Right lung (tissue), 5 donors: ENCODE data around the gene RAD51B. TPM values are rescaled to one million over a fixed set of nuclear protein-coding genes. Genes with fewer than 3 reads are reported as not detected.
"Not testable (repeated sequence)": the region's sequence is repeated elsewhere in the genome, so short reads cannot be mapped to it uniquely, and the experiment has no call there.

Experiments
- DNase-seq, 2 donors: peaks; one replicate each; pipeline ENCODE4 v3.0.0-alpha.2; 2013
- polyA plus RNA-seq, 5 donors: library from polyadenylated mRNA; unstranded; fragments of 120-200 nt; gene quantifications; one replicate each; pipeline versions ENCODE4 v1.2.1 to v1.2.3, GENCODE V29; 2013; ENCODE audit warnings: inconsistent platforms in 1 of 5, low replicate concordance in 1 of 5; ENCODE audit not compliant: insufficient read length in 5 of 5, insufficient read depth in 1 of 5

RAD51B gene
- polyA plus RNA-seq, 5 donors, result 8.1 to 15.5 (median 11.8) TPM

DNA sequence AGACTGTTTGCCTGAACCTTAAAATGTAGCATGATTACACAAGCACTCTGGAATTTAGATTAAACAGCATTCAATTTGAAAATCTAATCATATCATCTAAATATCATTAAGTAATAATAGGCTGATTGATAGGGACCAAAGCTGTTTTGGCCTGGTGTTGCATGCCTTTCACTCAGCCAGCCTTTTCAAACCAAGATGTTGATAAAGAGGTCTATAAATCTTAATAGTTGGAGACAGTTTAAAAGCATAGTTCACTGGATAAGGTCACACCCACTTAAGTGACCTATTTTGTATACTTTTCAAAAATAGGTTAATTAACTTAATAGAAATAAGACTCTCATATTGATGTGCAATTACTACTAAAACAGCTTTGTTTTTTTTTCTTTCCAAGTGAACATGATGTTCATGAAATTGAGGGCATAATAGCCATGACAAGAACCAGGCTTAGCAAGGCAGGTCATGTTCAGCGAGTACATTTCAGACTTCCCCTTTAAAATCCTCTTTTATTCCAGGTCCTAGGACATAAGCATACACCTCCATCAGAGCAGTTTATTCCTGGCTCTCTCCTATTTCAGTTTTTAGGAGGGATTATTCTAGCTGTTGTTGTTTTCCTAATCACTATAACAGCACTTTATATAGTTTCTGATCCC is 349.0 kb downstream of the RAD51B start:
- peak; percentile 64 to 74 for DNase-seq

DNA sequence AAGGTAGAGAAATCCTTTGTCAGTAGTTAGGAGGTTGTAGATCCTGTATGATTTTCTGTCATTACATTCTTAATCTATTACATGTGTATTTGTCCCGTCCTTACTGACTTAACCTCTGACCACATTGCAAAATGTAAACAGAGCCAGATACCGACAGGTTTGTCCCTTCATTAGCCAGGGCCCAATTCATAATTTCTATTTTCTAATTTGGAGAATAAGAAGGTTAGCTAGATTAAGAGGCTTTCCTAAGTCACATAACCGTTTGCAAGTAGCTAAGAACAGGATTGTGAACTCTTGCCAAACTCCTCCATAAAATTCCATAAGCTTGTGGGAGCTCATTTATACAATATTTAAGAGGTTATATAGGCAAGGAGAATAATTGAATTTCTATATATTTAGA is 352.6 kb downstream of the RAD51B start:
- no peak for DNase-seq

DNA sequence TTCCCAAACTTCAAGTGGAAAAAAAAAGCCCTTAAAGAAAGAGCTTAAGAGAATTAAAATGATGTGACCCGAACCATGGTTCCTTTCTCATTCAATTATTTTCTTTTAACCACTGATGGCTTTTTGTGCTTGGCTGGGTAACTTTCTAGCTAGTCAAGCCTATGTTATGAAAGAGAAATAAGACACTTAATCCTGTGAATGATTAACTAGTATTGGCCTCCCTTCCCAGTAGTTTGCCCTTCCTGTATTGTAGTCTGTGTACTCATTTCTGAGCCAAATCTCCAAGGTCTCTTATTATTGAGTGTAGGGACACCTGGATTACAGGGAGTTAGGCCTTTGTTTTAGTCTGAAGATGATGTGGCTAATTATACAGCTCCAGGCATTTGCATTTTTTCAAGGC is 353.0 kb downstream of the RAD51B start:
- DNase-seq, result peak; percentile 43 to 47

DNA sequence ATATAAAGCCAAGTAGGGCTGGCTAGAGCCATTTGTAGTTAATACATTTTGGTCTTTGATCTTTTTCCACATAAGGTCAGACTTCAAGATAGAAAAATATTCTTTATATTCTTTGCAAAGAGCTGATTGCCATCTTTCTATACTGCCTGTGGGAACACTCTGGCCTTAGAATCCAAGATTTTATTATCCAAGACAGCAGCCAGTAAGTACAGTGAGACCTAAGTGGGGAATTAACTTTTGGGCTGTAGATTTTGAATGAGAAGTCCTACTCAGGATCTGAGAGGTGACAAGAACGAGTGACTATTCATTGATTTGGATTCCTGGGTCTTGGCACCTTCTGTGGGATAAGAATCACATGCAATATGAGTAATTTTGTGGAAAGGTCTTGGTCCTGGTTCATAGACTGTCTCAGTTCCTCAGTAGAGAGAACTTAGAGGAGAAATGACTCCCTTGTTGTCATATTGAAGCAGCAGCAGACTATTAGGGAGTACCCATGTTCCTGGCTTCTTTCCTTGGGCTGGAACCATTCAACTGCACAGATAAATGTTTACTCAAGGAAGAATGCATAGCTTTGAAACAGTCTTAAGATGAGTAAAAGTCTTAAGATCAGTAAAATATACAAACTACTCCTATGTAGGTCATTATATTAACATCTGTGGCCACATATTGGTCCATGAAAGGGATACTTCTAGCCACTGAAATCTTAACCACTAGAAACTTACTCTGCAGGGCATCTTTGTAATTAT is 353.8 kb downstream of the RAD51B start:
- no peak for DNase-seq

DNA sequence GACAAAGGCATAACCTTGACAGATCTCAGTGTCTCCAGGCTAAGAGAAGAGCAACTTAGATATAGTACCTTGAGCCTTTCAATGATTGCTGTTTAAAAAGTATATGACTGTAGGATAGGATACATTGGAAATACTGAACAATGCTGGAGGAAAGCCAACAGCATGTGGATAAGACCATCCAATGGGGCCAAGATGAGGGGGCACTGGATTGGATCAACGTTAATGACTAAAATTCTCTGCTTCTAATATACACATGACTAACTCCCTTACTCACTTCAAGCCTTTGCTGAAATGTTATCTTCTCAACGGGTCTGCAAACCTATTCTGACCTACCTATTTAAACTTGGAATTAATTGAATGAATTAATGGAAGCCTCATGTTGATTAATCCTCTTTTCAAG is 354.9 kb downstream of the RAD51B start:
- DNase-seq, result no peak

DNA sequence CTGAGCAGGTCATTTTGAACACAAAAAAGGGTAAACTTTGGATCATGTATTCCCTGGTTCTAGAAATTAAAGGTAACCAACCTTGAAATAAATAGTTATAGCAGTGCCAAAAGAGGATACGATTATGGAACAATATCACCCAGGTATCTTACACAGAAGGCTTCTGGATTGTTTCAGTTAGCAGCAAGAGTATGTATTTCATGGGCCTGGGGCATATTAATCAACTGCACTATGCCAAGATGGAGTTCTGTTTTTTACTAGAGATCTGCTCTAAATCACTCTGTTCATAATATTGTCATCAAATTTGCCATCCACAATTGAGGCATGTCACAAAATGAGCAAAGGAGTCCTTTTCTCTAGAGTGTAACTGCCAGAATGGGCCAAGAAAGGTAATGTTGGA is 357.1 kb downstream of the RAD51B start:
- DNase-seq, result no peak

DNA sequence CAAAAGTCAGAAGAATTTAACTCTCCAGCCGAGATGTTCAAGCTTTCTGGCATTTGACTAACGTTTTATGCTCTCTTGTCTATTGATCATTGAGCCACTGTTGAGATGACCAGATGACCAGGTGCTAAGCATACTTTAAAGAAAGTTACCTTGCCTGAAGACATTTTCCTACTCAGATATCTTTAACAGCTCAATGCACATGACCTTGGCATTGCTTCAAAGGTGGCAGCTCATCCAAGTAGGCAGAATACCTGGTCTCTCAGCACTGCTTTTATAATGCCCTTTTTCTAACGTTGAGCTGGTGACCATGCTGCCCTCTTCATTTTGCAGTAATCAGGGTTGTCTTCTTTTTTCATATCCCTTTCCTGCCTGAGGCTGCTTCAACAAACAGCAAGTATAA is 358.1 kb downstream of the RAD51B start:
- no peak for DNase-seq

DNA sequence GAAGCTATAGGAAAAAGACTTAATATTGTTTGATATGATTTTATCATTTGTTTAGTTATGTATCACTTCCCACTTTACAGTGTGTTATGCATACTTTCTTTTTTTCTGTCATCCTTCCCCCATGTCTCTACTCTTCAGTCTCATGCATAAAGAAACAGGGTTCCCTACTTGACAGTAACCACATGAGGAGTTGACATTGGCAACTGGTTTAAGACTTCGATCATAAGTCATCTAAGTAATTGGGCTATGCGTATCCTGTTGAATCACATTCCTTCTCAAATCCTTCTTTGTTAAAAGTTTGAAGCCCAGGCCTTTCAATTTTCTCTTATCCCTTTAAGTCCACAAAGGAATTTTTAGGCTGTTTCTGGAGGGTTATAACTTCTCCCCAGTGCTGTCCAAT is 358.7 kb downstream of the RAD51B start:
- DNase-seq, result no peak

DNA sequence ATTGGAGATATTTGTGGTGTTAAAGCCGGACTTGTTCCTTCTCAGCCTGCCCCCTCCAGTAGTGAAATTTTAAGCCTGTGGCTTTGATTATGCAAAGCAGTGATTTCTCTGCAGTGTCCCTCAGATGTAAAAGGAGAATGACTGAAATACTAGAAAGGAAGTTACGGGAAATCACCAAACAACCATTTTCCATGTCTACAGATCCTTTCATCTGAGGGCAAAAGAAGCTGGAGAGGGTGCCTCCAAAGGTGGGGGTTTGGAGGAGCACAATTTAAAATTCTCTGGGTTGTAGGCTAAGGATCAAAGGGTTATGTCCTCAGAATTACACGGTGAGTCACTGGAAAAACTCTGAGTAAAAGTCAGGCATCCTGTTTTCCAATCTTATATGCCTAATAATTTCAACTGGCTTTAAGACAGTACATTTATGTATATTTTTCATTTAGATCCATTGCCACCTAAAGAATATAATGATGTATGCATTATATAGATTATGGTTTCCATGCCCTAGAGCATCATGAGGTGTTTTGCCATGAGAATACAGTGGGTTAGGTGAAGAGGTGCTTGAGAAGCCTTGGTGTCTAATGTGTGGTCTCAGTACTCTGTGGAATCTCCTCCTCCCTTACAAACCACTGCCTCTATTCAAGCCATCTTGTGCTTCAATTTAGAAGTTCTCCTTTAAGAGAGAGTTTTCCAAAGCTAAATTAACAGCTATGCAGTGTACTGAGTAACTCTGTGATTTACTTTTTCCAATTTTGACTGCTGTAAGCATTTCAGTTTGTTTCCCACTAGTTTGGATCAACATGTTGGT is 362.1 kb downstream of the RAD51B start:
- DNase-seq, result no peak

DNA sequence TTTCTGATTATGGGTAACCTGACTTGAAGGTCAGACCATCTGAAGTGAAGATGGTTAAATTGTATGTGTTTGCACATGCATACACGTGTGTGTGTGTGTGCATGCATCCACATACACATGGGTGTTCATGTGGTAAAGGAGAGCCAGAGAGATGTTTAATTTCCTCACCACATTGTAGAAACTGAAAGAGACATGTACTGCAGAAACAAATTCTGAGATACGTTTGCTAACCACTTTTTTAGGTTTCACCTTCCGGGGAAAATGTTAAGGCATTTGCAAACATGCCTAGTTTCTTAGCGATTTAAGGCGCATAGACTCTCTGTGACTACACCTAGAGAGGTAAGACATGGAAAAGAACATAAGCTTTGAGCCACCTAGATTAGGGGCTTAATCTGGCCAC is 362.9 kb downstream of the RAD51B start:
- no peak for DNase-seq

DNA sequence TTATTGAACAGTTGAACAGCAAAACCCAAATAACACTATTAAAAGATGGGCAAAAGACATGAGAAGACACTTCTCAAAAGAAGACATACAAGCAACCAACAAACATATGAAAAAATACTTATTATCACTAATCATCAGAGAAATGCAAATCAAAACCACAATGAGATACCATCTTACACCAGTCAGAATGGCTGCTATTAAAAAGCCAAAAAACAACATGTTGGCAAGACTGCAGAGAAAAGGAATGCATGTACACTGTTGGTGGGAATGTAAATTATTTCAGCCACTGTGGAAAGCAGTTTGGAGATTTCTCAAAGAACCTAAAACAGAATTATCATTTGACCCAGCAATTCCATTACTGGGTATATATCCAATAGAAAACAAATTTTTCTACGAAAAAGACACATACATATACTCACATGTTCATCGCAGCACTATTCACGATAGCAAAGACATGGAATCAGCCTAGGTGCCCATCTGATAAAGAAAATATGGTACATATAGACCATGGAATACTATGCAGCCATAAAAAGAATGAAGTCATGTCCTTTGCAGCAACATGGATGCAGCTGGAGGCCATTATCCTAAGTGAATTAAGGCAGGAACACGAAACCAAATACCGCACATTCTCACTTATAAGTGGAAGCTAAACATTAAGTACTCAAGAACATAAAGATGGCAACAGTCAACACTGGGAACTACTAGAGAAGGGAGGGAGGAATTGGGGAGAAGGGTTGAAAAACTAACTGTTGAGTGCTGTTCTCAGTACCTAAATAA is 367.1 kb downstream of the RAD51B start:
- not testable (repeated sequence) for DNase-seq

DNA sequence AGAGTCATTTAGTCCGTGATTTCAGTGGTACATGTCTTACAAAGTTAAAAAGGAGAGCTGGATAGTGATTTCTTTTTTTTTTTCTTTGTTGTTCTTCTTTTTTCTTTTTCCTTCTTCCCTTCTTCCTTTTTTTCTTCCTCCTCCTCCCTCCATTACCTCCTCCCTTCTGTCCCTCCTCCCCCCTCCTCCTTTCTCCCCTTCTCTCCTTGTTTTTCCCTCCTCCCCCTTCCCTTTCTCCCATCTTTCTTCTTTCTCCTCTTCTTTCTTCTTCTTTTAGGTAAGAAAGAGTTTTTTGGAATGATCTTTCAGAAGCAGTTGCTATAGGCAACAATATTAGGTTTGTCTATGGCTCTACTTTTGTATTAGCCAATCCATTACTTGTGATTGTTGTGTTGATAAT is 368.6 kb downstream of the RAD51B start:
- no peak for DNase-seq

DNA sequence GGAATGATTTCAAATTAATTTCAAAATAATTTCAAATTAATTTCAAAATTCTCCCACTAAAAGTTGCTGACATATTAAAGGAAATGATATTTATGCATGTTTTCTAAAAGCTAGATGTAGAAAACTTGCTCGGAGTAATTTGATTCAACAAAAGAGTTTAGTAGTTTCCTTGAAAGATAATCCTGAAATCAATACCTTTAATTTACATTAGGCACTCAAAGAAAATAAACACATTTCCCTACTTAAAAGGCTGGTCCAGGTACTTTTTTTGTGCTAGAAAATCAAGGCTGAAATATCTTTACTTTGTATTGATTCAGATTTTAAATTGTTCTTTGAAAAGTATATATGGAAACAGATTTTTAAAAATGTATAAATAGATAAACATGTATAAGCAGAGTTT is 370.5 kb downstream of the RAD51B start:
- DNase-seq, result no peak

DNA sequence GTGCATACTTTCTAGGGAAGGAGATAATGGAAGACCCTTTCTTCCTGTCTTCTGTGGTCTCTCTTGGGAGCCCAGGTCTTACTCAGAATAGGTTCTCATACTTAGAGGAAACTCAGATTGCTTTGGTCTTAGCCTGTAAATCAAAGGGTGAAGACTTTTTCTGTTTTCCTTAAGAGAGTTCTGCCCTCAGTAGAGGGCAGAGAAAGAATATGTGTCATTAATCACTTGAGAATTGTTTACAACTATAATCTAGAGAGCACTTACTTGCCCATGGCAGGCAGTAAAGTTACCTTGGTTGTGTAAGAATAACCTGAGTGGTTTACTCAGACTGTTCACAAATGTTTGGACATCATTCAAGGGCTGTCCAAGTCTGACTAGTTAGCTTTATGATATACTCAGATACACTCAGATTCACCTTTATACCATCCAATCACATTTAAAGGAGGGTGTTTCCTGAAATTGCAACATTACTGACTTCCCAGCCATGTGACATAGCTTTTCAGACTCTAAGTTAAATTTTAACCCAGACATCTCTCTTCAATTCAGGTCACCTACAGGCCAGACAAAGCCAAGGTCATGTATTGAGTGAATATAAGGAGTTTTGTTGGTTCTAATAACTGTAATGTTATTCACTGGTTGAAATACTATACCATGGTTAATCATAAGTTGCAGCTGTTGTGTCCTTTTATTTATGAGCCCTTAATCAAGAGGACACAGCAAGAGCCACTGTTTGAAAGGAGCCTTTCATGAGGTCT is 372.2 kb downstream of the RAD51B start:
- DNase-seq, result peak; percentile 61 to 69

DNA sequence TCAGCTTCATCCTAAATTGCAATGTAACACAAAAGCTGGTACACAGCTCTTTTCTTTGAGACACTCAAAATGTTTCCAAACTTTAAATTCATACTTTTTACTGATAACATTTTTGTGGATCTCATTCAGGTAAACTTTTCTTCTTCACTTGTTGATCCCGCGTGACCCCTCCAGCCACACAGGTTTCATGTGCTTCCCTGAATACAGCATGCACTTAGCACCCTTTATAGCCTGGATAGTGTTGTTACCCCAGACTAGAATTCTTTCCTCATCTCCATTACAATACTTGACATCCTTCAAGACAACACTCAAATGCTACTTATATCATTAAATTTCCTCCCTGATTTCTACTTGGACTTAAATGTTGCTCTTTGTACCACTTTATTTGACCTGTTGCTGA is 373.4 kb downstream of the RAD51B start:
- no peak for DNase-seq

DNA sequence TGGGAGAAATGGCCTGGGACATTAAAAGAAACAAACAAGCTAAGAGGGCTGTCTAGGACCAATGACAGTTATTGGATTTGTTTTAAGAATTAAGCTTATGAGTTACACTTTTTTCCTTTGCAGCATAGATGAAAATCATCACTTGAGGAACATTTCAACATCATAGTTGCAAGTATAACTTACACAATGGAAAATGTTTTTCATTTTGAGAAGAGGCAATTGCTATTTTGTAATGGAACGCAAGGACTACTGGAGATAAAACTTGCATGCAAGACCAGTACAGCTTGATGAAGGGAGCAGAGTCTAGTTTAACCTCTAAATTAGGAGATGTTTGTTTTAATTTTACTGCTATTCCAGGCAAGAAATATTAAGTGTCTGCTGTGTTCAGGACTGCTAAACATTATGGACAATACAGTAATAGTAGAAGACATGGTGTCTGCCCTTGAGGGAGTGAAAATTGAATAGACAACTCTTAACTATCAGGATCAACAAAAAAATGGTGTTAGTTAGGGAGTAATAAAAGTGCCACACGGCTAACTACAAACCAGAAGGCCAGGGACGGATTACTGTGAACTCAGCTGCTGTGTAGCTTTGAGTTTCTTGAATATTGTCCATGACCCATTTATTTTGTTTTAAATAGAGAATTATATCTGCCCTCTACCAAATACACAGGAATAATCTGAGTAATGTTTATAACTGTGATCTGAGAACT is 374.5 kb downstream of the RAD51B start:
- DNase-seq, result no peak

DNA sequence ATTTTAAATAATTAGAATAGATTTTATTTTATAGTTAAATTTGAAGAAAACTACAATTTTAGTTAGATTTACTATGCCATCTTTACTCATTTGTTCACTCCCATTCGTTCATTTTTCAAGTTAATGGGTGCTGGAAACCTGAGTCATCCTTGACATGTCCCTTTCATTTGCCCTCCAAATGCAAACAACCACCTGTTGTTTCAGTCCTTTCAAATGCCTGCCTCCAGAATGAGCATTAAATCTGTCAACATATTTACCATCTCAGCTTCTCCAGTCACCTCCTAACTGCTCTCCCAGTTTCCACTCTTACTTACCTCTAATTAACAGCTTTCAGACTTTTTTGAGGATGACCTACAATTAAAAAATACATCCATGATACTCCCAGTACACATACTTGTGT is 375.5 kb downstream of the RAD51B start:
- DNase-seq, result no peak

DNA sequence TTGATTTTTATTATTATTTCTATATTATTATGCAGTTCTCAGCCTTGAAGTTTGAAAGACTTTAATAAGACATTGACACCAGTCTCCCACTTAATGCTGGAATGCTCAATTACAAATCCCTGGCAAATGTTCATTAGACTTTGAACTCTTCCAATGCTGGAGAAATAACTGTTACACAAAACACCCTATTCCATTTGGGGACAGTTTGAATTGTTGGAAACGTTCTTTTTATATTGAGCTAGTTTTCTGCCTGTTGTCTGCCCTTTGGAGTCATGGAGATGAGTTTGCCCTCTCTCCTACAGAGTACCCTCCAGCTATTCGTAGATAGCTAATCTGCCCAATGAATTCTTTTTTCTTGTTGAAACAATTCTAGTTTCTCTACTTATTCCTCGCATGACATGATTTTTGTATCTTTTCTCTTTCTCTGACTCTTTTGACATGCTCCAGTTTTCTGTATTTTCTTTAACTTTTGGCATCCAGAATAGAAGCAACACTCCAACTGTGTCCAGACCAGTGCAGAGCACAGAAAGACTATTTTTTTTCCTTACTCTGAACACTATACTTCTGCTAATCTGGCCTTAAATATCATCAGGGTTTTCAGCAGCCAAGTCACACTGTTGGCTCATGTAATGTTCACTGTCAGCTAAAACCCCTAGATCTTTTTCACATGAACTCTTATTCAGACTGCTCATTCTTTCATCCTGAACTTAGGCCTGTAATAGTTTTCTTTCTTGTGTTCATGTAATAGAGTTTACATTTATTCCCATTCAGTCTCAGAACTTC is 379.3 kb downstream of the RAD51B start:
- peak in 1 of 2 donors; percentile 42 for DNase-seq

DNA sequence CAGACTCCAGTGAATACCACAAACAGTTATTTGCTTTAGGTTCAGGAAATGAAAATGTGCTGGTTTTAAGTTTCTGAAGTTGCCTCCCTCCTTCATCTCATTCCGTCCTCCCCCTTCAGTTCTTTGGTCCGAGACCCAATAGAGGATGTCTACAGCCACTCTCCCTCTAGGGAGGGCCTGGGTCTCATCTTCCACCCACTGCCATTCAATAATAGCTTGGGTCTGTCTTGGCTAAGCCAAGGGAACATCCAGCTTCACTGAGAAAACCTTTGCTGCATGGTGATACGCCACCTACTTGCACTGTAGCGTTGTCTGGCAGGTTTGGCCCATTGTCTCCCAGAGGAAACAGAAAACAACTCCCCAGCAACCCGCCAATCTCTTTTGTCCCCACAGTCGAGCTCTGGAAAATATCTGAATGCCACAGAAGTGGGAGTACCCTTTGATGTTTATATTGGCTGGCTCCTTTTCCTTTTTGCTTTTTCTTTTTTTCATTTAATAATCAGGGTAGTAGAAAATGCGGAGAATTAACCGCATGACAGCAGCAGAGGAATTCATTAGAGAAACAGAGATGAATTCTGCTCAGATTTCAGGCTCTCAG is 380.1 kb downstream of the RAD51B start:
- no peak for DNase-seq
